RPMI8226 (cell line): ENCODE measurements around the gene EID2B.
A peak's percentile ranks its signal among the peaks of the same experiment; 100 is the strongest.

Experiments used
- DNase-seq: peaks from one replicate; pipeline ENCODE4 v3.0.0-alpha.2; 2015

Gene EID2B

GRCh38 chr19:39497996-39498797 lies 34.5 kb downstream of the EID2B start:
- DNase-seq = peak; percentile 61

GRCh38 chr19:39497701-39497995 lies 35.0 kb downstream of the EID2B start:
- no peak for DNase-seq

- DNase-seq = no peak
Observed at GRCh38 chr19:39496063-39496462, 36.6 kb downstream of the EID2B start.

- no peak for DNase-seq
Observed at GRCh38 chr19:39494661-39495060, 38.0 kb downstream of the EID2B start.

GRCh38 chr19:39492788-39493187 lies 39.9 kb downstream of the EID2B start:
- DNase-seq = no peak

GRCh38 chr19:39492225-39492624 lies 40.4 kb downstream of the EID2B start:
- no peak for DNase-seq

- no peak for DNase-seq
Observed at GRCh38 chr19:39489756-39490155, 42.9 kb downstream of the EID2B start.

- no peak for DNase-seq
Observed at GRCh38 chr19:39483141-39483540, 49.5 kb downstream of the EID2B start.

GRCh38 chr19:39481676-39482075 lies 51.0 kb downstream of the EID2B start:
- DNase-seq = no peak

- no peak for DNase-seq
Observed at GRCh38 chr19:39481229-39481545, 51.5 kb downstream of the EID2B start.
